ENCODE results near the gene IFNL4.
A peak's percentile ranks its signal among the peaks of the same experiment; 100 is the strongest.

DNA sequence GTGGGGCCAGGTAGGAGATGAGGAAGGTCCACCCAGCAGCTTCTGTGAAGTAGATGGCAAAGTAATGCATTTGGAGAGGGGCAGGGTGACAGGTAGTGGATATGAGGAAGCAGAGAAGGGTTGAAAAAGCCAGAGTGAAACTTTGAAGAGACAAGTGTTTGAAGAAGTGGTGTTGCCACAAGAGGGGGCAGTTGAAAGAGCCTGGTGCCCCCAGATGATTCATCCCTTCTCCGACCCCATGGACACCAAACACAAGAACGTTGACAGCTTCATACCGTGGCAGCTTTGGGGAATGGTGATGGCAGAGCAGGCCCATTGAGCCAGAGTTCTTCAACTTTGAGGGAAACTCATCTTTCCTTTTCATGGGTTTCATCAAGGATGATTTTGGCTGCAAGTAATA lies 23.7 kb downstream of the IFNL4 start:
- TF ChIP-seq, protein P1, sequence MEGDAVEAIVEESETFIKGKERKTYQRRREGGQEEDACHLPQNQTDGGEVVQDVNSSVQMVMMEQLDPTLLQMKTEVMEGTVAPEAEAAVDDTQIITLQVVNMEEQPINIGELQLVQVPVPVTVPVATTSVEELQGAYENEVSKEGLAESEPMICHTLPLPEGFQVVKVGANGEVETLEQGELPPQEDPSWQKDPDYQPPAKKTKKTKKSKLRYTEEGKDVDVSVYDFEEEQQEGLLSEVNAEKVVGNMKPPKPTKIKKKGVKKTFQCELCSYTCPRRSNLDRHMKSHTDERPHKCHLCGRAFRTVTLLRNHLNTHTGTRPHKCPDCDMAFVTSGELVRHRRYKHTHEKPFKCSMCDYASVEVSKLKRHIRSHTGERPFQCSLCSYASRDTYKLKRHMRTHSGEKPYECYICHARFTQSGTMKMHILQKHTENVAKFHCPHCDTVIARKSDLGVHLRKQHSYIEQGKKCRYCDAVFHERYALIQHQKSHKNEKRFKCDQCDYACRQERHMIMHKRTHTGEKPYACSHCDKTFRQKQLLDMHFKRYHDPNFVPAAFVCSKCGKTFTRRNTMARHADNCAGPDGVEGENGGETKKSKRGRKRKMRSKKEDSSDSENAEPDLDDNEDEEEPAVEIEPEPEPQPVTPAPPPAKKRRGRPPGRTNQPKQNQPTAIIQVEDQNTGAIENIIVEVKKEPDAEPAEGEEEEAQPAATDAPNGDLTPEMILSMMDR (conservative IDR thresholded peaks at IDR 0.05; ENCODE audit: low read length): peak; percentile 59
- no peak for TF ChIP-seq EZH2phosphoT487 (IDR thresholded peaks at IDR 0.05; ENCODE audit: borderline replicate concordance)
